HCT116 (cell line): Measurements from ENCODE around the gene TMEM119. TPM values are rescaled to one million over a fixed set of nuclear protein-coding genes. Genes with fewer than 3 reads are reported as not detected.

ENCODE experiments used
- ATAC-seq: fragments of 200-7000 bp; cut with Tn5 transposase; 2 replicates; pipeline ENCODE4 v1.9.1; 2020; ENCODE audit warnings: mild to moderate bottlenecking, moderate library complexity
- BruUV-seq: library from RNA; stranded (reverse); fragments of 400-500 nt; replicated peaks from 2 replicates; lab custom pipeline; 2021; lab: Mats Ljungman, UMichigan
- CTCF ChIA-PET: fragments of 300-600 bp; sonication (Branson Sonifier 250); formaldehyde crosslinking; loops from one replicate; lab custom pipeline; 2021; ENCODE audit warnings: antibody characterized with exemption; lab: Charles Lee
- POLR2A ChIA-PET: fragments of 300-600, 350-600 bp; sonication (Branson Sonifier 250); formaldehyde crosslinking; loops from one replicate; lab custom pipeline; 2021; ENCODE audit warnings: antibody characterized with exemption; lab: Charles Lee
- RAD21 ChIA-PET, 2 experiments: fragments of 300-600 bp; sonication (Branson Sonifier 250); formaldehyde crosslinking; loops; one replicate each; lab custom pipeline; 2023; ENCODE audit warnings: low total read pairs in 2 of 2; ENCODE audit not compliant: uncharacterized antibody in 2 of 2, unreplicated experiment in 2 of 2, low non-redundant PET in 1 of 2; lab: Charles Lee
- DNase-seq: peaks from one replicate; pipeline ENCODE4 v3.0.0-alpha.2; 2010; ENCODE audit warnings: low read depth, low spot score
- H2AFZ ChIP-seq: fragments of 200-600 bp; shearing (Covaris generic), sonication (generic); 2 replicates; pipeline ENCODE4 v1.6.1; 2017; ENCODE audit warnings: low read depth, mixed run types, mixed read lengths, antibody characterized with exemption, low read length; ENCODE audit not compliant: poor library complexity, severe bottlenecking
- H3K27ac ChIP-seq: 2 replicates; pipeline ENCODE4 v1.5.1; 2012; ENCODE audit warnings: low read depth, low read length
- H3K27me3 ChIP-seq: fragments of 200-600 bp; sonication (generic); 2 replicates; pipeline ENCODE4 v1.6.1; 2016; ENCODE audit warnings: mixed run types, low read length, mixed read lengths; ENCODE audit not compliant: insufficient read depth
- H3K36me3 ChIP-seq, 2 experiments: fragments of 200-500 bp in 1 of 2; fragments of 200-600 bp in 1 of 2; sonication (Bioruptor generic) in 1 of 2; sonication (generic) in 1 of 2; 2 replicates each; pipeline versions ENCODE4 v1.5.1 to v1.6.1; 2014 to 2016; ENCODE audit warnings: low read length in 2 of 2, inconsistent platforms in 1 of 2, mixed read lengths in 1 of 2, mixed run types in 1 of 2; ENCODE audit not compliant: insufficient read depth in 2 of 2, control insufficient read depth in 1 of 2
- H3K4me1 ChIP-seq, 2 experiments: fragments of 200-600 bp in 1 of 2; sonication (generic) in 1 of 2; 2 replicates each; pipeline versions ENCODE4 v1.5.1 to v1.6.1; 2012 to 2017; ENCODE audit warnings: low read length in 2 of 2, inconsistent platforms in 1 of 2, mild to moderate bottlenecking in 1 of 2, mixed read lengths in 1 of 2, mixed run types in 1 of 2, moderate library complexity in 1 of 2; ENCODE audit not compliant: insufficient read depth in 2 of 2, control insufficient read depth in 1 of 2
- H3K4me2 ChIP-seq: fragments of 200-600 bp; sonication (generic); 2 replicates; pipeline ENCODE4 v1.6.1; 2017; ENCODE audit warnings: mixed run types, low read length, mixed read lengths
- H3K4me3 ChIP-seq, 2 experiments: fragments of 200-600 bp in 1 of 2; sonication (generic) in 1 of 2; replicated peaks in 1 of 2; 2 replicates each; pipeline ENCODE4 v1.5.1; 2011 to 2016; ENCODE audit warnings: low read length in 2 of 2, control low read depth in 1 of 2, low read depth in 1 of 2, mild to moderate bottlenecking in 1 of 2, mixed read lengths in 1 of 2, mixed run types in 1 of 2
- H3K79me2 ChIP-seq: fragments of 200-600 bp; sonication (generic); 2 replicates; pipeline ENCODE4 v1.6.1; 2017; ENCODE audit warnings: mild to moderate bottlenecking, mixed run types, low read length, moderate library complexity, mixed read lengths; ENCODE audit not compliant: insufficient read depth
- H3K9ac ChIP-seq: fragments of 200-600 bp; sonication (generic); 2 replicates; pipeline ENCODE4 v1.6.1; 2016; ENCODE audit warnings: low read length, mixed read lengths
- H3K9me2 ChIP-seq: fragments of 200-600 bp; sonication (generic), shearing (Covaris generic); 2 replicates; pipeline ENCODE4 v1.6.1; 2017; ENCODE audit warnings: mixed run types, mild to moderate bottlenecking, moderate library complexity; ENCODE audit not compliant: insufficient read depth
- H3K9me3 ChIP-seq, 2 experiments: fragments of 200-500 bp in 1 of 2; fragments of 200-600 bp in 1 of 2; sonication (Bioruptor generic) in 1 of 2; sonication (generic) in 1 of 2; 2 replicates each; pipeline ENCODE4 v1.6.1; 2014 to 2017; ENCODE audit warnings: low read length in 2 of 2, mixed read lengths in 2 of 2, inconsistent platforms in 1 of 2, low read depth in 1 of 2, mild to moderate bottlenecking in 1 of 2, mixed run types in 1 of 2, moderate library complexity in 1 of 2; ENCODE audit not compliant: control insufficient read depth in 1 of 2, insufficient read depth in 1 of 2
- H4K20me1 ChIP-seq: fragments of 200-600 bp; sonication (generic), shearing (Covaris generic); 2 replicates; pipeline ENCODE4 v1.6.1; 2017; ENCODE audit warnings: mixed run types, mild to moderate bottlenecking, moderate library complexity; ENCODE audit not compliant: insufficient read depth
- CBX3 ChIP-seq: IDR thresholded peaks from 2 replicates; pipeline ENCODE4 v1.6.1; 2012; ENCODE audit warnings: low read depth
- CEBPB ChIP-seq: IDR thresholded peaks from 2 replicates; pipeline ENCODE4 v1.6.1; 2012; ENCODE audit warnings: low read depth
- CTCF ChIP-seq, 3 experiments: fragments of 200-600 bp in 1 of 3; sonication (generic) in 1 of 3; IDR thresholded peaks in 2 of 3; conservative IDR thresholded peaks in 1 of 3; 2 replicates each; pipeline ENCODE4 v1.5.1; 2012 to 2017; ENCODE audit warnings: low read depth in 2 of 3, low read length in 2 of 3, antibody characterized with exemption in 1 of 3, borderline replicate concordance in 1 of 3, control low read depth in 1 of 3, mild to moderate bottlenecking in 1 of 3, mixed read lengths in 1 of 3, mixed run types in 1 of 3, moderate library complexity in 1 of 3; ENCODE audit not compliant: insufficient read depth in 1 of 3
- ELF1 ChIP-seq: IDR thresholded peaks from 2 replicates; pipeline ENCODE4 v1.6.1; 2012; ENCODE audit warnings: low read depth, borderline replicate concordance
- EZH2 ChIP-seq: fragments of 200-600 bp; sonication (generic); IDR thresholded peaks from 2 replicates; pipeline ENCODE4 v1.6.1; 2017; ENCODE audit warnings: antibody characterized with exemption, mixed run types
- MAX ChIP-seq: IDR thresholded peaks from 2 replicates; pipeline ENCODE4 v1.6.1; 2012
- POLR2A ChIP-seq: IDR thresholded peaks from 2 replicates; pipeline ENCODE4 v1.7.0; 2011; ENCODE audit warnings: borderline replicate concordance; ENCODE audit not compliant: insufficient read depth, insufficient read length; ENCODE audit errors: extremely low read depth
- SIN3A ChIP-seq: IDR thresholded peaks from 2 replicates; pipeline ENCODE4 v1.6.1; 2012; ENCODE audit warnings: low read depth
- SRF ChIP-seq: IDR thresholded peaks from 2 replicates; pipeline ENCODE4 v1.6.1; 2012; ENCODE audit warnings: low read depth
- YY1 ChIP-seq: IDR thresholded peaks from 2 replicates; pipeline ENCODE4 v1.6.1; 2011; ENCODE audit warnings: low read length, low read depth, moderate library complexity, mild to moderate bottlenecking; ENCODE audit not compliant: insufficient replicate concordance; ENCODE audit errors: extremely low read depth
- ZBTB33 ChIP-seq: IDR thresholded peaks from 2 replicates; pipeline ENCODE4 v1.6.1; 2011; ENCODE audit warnings: mild to moderate bottlenecking, low read length, moderate library complexity; ENCODE audit not compliant: insufficient replicate concordance; ENCODE audit errors: extremely low read depth
- ZFX ChIP-seq: fragments of 450-650 bp; IDR thresholded peaks from 2 replicates; pipeline ENCODE4 v1.6.1; 2017
- intact Hi-C: fragments of 100-400 bp; cut with micrococcal nuclease; formaldehyde crosslinking; loops from 2 replicates; pipeline ENCODE4 v1.10.0; 2022
- total RNA-seq: library from RNA; stranded (reverse); gene quantifications from one replicate; pipeline ENCODE4 v1.2.1, GENCODE V29; 2021; ENCODE audit not compliant: unreplicated experiment

The TMEM119 gene
- total RNA-seq, 1 experiment from 2014 or later: not detected

- Histone ChIP-seq H2AFZ (no peak overlapping the region), H3K4me1 (no peaks in the 10 kb centered on the region; a peak in 1 of 4 replicates), H3K36me3 (no peaks in the 10 kb centered on the region), H3K27me3 (no peaks in the 10 kb centered on the region), H3K79me2 (no peaks in the 10 kb centered on the region), H3K27ac (no peak overlapping the region), H3K9ac (no peak overlapping the region), H4K20me1 (no peaks in the 10 kb centered on the region), H3K9me3 (no peaks in the 10 kb centered on the region), H3K9me2 (no peaks in the 10 kb centered on the region), H3K4me2 (no peak overlapping the region), H3K4me3 (no peak overlapping the region)
- RAD21 ChIA-PET: no interaction called here
- intact Hi-C loops: no loop called here
- BruUV-seq: no TSS peak
- ATAC-seq: peak; percentile 37; the same call in 1 of the 2 replicates
- POLR2A ChIA-PET: no interaction called here
- TF ChIP-seq YY1 (no peak), CBX3 (no peak), POLR2A (no peak), ELF1 (no peak), SRF (no peak), CEBPB (no peak), MAX (no peak)
- DNase-seq: no peak
- CTCF ChIA-PET: no interaction called here
These were observed 878 bp downstream of the TMEM119 start for GRCh38 chr12:108596854-108597558.

GRCh38 chr12:108595711-108596647 lies 1.9 kb downstream of the TMEM119 start:
- TF ChIP-seq CTCF (IDR thresholded peaks at IDR 0.05 in 2 of 3, conservative IDR thresholded peaks at IDR 0.05 in 1 of 3; ENCODE audit: borderline replicate concordance in 1 of 3, insufficient read depth in 1 of 3, low read depth in 2 of 3, low read length in 2 of 3) (no peak), ZBTB33 (no peak), EZH2 (no peak), YY1 (no peak), SIN3A (no peak), CBX3 (no peak), ZFX (no peak)
- DNase-seq: no peak
- Histone ChIP-seq H3K27ac (no peak overlapping the region), H3K9me3 (no peaks in the 10 kb centered on the region), H3K9me2 (no peaks in the 10 kb centered on the region), H3K4me3 (no peak overlapping the region), H3K27me3 (no peaks in the 10 kb centered on the region), H3K36me3 (no peaks in the 10 kb centered on the region), H3K9ac (no peak overlapping the region), H3K4me2 (no peak overlapping the region), H3K4me1 (no peaks in the 10 kb centered on the region; a peak in 1 of 4 replicates), H2AFZ (no peak overlapping the region), H4K20me1 (no peaks in the 10 kb centered on the region), H3K79me2 (no peaks in the 10 kb centered on the region)
- CTCF ChIA-PET: no interaction called here
- RAD21 ChIA-PET: no interaction called here
- POLR2A ChIA-PET: no interaction called here
- no TSS peak for BruUV-seq
- intact Hi-C loops: no loop called here
- no peak for ATAC-seq
